Panc1 (cell line): Measurements from ENCODE around the gene C6orf132.

Experiments
- POLR2AphosphoS5 ChIP-seq: IDR thresholded peaks from 2 replicates; pipeline ENCODE4 v1.6.1; 2012; ENCODE audit warnings: mild to moderate bottlenecking, low read depth, low read length, moderate library complexity
- SIN3A ChIP-seq: IDR thresholded peaks from 2 replicates; pipeline ENCODE4 v1.6.1; 2012; ENCODE audit warnings: low read depth, mild to moderate bottlenecking, low read length, moderate library complexity, borderline replicate concordance; ENCODE audit not compliant: insufficient read depth
- TF ChIP-seq, protein P1 (sequence below): fragments of 450-650 bp; IDR thresholded peaks from 2 replicates; pipeline ENCODE4 v1.5.1; 2017; ENCODE audit warnings: mild to moderate bottlenecking
- TF ChIP-seq, protein P2 (sequence below), 2 experiments: IDR thresholded peaks; 2 replicates each; pipeline ENCODE4 v1.6.1; 2011 to 2012; ENCODE audit warnings: low read depth in 2 of 2, control low read depth in 1 of 2, low read length in 1 of 2, mild to moderate bottlenecking in 1 of 2, moderate library complexity in 1 of 2; ENCODE audit not compliant: insufficient read depth in 1 of 2

DNA sequence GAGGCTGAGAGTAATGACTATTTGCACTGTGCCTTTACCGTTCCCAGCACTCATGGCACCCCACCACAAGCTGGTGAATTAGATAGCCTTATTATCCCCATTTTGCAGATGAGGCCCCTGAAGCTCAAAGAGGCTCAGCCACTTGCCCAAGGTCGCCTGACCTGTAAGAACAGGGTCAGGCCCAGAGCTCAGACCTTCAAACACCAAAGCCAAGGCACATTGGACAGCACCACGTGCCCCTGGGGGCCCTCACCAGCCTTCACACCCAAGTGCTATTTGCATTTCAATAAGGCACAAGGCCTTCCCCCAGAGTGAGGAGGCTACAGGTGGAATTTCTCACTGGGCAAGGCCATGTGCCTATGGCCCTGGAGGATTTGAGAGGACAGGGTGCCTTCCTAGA lies 14.2 kb upstream of the C6orf132 start:
- TF ChIP-seq POLR2AphosphoS5 (no peak), SIN3A (no peak)
- TF ChIP-seq, protein P1, sequence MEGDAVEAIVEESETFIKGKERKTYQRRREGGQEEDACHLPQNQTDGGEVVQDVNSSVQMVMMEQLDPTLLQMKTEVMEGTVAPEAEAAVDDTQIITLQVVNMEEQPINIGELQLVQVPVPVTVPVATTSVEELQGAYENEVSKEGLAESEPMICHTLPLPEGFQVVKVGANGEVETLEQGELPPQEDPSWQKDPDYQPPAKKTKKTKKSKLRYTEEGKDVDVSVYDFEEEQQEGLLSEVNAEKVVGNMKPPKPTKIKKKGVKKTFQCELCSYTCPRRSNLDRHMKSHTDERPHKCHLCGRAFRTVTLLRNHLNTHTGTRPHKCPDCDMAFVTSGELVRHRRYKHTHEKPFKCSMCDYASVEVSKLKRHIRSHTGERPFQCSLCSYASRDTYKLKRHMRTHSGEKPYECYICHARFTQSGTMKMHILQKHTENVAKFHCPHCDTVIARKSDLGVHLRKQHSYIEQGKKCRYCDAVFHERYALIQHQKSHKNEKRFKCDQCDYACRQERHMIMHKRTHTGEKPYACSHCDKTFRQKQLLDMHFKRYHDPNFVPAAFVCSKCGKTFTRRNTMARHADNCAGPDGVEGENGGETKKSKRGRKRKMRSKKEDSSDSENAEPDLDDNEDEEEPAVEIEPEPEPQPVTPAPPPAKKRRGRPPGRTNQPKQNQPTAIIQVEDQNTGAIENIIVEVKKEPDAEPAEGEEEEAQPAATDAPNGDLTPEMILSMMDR, result no peak
- TF ChIP-seq, protein P2, sequence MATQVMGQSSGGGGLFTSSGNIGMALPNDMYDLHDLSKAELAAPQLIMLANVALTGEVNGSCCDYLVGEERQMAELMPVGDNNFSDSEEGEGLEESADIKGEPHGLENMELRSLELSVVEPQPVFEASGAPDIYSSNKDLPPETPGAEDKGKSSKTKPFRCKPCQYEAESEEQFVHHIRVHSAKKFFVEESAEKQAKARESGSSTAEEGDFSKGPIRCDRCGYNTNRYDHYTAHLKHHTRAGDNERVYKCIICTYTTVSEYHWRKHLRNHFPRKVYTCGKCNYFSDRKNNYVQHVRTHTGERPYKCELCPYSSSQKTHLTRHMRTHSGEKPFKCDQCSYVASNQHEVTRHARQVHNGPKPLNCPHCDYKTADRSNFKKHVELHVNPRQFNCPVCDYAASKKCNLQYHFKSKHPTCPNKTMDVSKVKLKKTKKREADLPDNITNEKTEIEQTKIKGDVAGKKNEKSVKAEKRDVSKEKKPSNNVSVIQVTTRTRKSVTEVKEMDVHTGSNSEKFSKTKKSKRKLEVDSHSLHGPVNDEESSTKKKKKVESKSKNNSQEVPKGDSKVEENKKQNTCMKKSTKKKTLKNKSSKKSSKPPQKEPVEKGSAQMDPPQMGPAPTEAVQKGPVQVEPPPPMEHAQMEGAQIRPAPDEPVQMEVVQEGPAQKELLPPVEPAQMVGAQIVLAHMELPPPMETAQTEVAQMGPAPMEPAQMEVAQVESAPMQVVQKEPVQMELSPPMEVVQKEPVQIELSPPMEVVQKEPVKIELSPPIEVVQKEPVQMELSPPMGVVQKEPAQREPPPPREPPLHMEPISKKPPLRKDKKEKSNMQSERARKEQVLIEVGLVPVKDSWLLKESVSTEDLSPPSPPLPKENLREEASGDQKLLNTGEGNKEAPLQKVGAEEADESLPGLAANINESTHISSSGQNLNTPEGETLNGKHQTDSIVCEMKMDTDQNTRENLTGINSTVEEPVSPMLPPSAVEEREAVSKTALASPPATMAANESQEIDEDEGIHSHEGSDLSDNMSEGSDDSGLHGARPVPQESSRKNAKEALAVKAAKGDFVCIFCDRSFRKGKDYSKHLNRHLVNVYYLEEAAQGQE (IDR thresholded peaks at IDR 0.05; ENCODE audit: insufficient read depth in 1 of 2, low read depth in 2 of 2, low read length in 1 of 2), result no peak
